Epithelial cell of proximal tubule (primary cell): ENCODE data around the gene SGCA. TPM values are rescaled to one million over a fixed set of nuclear protein-coding genes. Genes with fewer than 3 reads are reported as not detected.

ENCODE experiments used
- DNase-seq: peaks from one replicate; pipeline ENCODE4 v3.0.0-alpha.2; 2011; ENCODE audit warnings: low read depth
- H3K4me3 ChIP-seq: 2 replicates; pipeline ENCODE4 v1.5.1; 2011; ENCODE audit warnings: low read depth, mild to moderate bottlenecking, low read length
- CTCF ChIP-seq: conservative IDR thresholded peaks from 2 replicates; pipeline ENCODE4 v1.5.1; 2012; ENCODE audit warnings: low read depth, mild to moderate bottlenecking, low read length
- total RNA-seq: library from RNA; depleted of rRNA; stranded (reverse); fragments of >200 nt; gene quantifications from 2 replicates; pipeline ENCODE4 v1.2.3, GENCODE V29; 2015

The SGCA gene
- total RNA-seq, 1 donor from 2014 or later = 0.69 TPM

GRCh38 chr17:50219939-50220465, 54.2 kb downstream of the SGCA start:
- no peak for TF ChIP-seq CTCF
- no peak for DNase-seq
- no peak overlapping the region for H3K4me3 ChIP-seq

GRCh38 chr17:50220811-50221210, 55.0 kb downstream of the SGCA start:
- no peak overlapping the region for H3K4me3 ChIP-seq
- DNase-seq = no peak
- TF ChIP-seq CTCF = no peak

- H3K4me3 ChIP-seq = no peak overlapping the region
- DNase-seq = no peak
- no peak for TF ChIP-seq CTCF
Observed at GRCh38 chr17:50221266-50221863, 55.6 kb downstream of the SGCA start.

GRCh38 chr17:50221864-50222545, 56.2 kb downstream of the SGCA start:
- H3K4me3 ChIP-seq = no peak overlapping the region
- no peak for TF ChIP-seq CTCF
- DNase-seq = no peak

GRCh38 chr17:50222922-50223321, 57.1 kb downstream of the SGCA start:
- TF ChIP-seq CTCF = no peak
- no peak for DNase-seq

More at GRCh38 chr17:50222922-50223321, 57.1 kb downstream of the SGCA start:
- no peak overlapping the region for H3K4me3 ChIP-seq

Other genes starting within 250 kb of the SGCA start
- not detected in 2 replicates for gene DLX4, start 196.8 kb upstream of the SGCA start, total RNA-seq
- not detected in 2 replicates for gene DLX3, start 170.8 kb upstream of the SGCA start, total RNA-seq
- gene ITGA3, start 109.9 kb upstream of the SGCA start, total RNA-seq = 630 and 668 TPM in 2 replicates
- gene PDK2, start 70.7 kb upstream of the SGCA start, total RNA-seq = 6.1 and 17.5 TPM in 2 replicates
- 2.9 and 11.5 TPM in 2 replicates for gene SAMD14, start 35.8 kb upstream of the SGCA start, total RNA-seq
- 32.9 and 33.8 TPM in 2 replicates for gene PPP1R9B, start 15.3 kb upstream of the SGCA start, total RNA-seq
- gene COL1A1, start 35.6 kb downstream of the SGCA start, total RNA-seq = 13.9 and 105 TPM in 2 replicates
- gene TMEM92, start 108.5 kb downstream of the SGCA start, total RNA-seq = 2.7 and 13.2 TPM in 2 replicates
- gene XYLT2, start 180.1 kb downstream of the SGCA start, total RNA-seq = 35.2 and 35.3 TPM in 2 replicates
- 100 and 158 TPM in 2 replicates for gene MRPL27, start 207.2 kb downstream of the SGCA start, total RNA-seq
- 13.2 and 13.8 TPM in 2 replicates for gene EME1, start 207.2 kb downstream of the SGCA start, total RNA-seq
- 147 and 234 TPM in 2 replicates for gene LRRC59, start 231.5 kb downstream of the SGCA start, total RNA-seq